Measurements from ENCODE around the gene SCIMP. TPM values are rescaled to one million over a fixed set of nuclear protein-coding genes. Genes with fewer than 3 reads are reported as not detected.
A peak's percentile ranks its signal among the peaks of the same experiment; 100 is the strongest.

SCIMP gene
- total and polyA plus RNA-seq, 7 experiments from 2014 or later: 0.33 to 24.8 (median 1.4) TPM; not detected in 1

DNA sequence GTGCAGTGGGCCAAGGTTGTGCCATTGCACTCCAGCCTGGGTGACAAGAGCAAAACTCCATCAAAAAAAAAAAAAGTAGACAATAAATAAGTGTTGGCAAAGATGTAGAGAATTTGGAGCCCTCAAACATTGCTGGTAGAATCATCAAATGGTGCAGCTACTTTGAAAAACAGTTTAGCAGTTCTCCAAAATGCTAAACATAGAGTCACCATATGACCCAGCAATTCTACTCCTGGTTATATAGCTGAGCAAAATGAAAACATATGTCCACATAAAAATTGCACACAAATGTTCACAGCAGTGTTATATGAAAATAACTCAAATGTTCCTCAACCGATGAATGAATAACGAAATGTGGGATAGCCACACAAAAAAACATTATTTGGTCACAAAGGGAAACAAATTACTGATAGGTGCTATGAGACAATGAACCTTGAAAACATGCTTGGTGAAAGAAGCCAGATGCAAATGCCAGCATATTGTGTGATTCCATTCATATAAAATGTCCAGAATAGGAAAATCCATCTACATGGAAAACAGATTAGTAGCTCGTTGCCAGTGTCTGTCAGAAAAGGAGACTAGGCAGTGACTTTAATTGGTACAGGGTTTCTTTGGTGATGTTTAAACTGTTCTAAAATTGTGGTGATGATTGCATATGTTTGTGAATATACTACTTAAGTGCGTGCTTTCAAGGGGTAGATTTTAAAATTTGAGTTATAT is 34.7 kb upstream of the SCIMP start:
- no peaks in the 10 kb centered on the region for H3K27me3 Mint-ChIP-seq
- CTCF ChIA-PET: no interaction called here
- POLR2A ChIA-PET: interaction anchor here (0.8 kb wide), 1 partner anchor 13 kb away, joined by 3 read pairs; the partner anchor contains the start of gene RABEP1

GRCh38 chr17:5264893-5265292 is 30.2 kb upstream of the SCIMP start:
- no peaks in the 10 kb centered on the region for H3K4me1 ChIP-seq (ENCODE audit: control insufficient read depth in 2 of 2, insufficient read depth in 2 of 2, low read length in 2 of 2)
- no peak overlapping the region for H3K4me3 Mint-ChIP-seq
- no peak overlapping the region for H3K4me3 ChIP-seq (ENCODE audit: low read length)
- H3K27me3 ChIP-seq (ENCODE audit: control insufficient read depth in 2 of 2, insufficient read depth in 2 of 2, low read length in 2 of 2): no peaks in the 10 kb centered on the region
- H3K36me3 Mint-ChIP-seq: no peaks in the 10 kb centered on the region
- ChIA-PET CTCF (no interaction called here), POLR2A (no interaction called here)
- H3K9me3 Mint-ChIP-seq: peaks cover 0 to 4% (median 0%) of the 10 kb centered on the region in 11 donors
- no peaks in the 10 kb centered on the region for H3K9me3 ChIP-seq (ENCODE audit: control insufficient read depth in 2 of 3, low read length in 3 of 3)
- H3K27ac ChIP-seq (ENCODE audit: low read depth, low read length): no peak overlapping the region
- ATAC-seq (no peak), DNase-seq (no peak)
- H3K4me1 Mint-ChIP-seq: peaks cover 0 to 7% (median 0%) of the 10 kb centered on the region in 7 donors
- H3K27me3 Mint-ChIP-seq: no peaks in the 10 kb centered on the region
- no peak overlapping the region for H3K27ac Mint-ChIP-seq
- H3K36me3 ChIP-seq (ENCODE audit: control insufficient read depth in 2 of 3, insufficient read depth in 3 of 3, low read length in 3 of 3): no peaks in the 10 kb centered on the region
- intact Hi-C loops (cut with micrococcal nuclease): no loop called here

More for the DNA sequence above, 34.7 kb upstream of the SCIMP start:
- Mint-ChIP-seq H3K4me1 (peaks cover 0 to 7% (median 0%) of the 10 kb centered on the region in 7 donors), H3K36me3 (no peaks in the 10 kb centered on the region), H3K27ac (no peak overlapping the region), H3K9me3 (no peaks in the 10 kb centered on the region), H3K4me3 (no peak overlapping the region)
- no peaks in the 10 kb centered on the region for H3K4me1 ChIP-seq (ENCODE audit: control insufficient read depth in 2 of 2, insufficient read depth in 2 of 2, low read length in 2 of 2)
- ATAC-seq: no peak
- no peaks in the 10 kb centered on the region for H3K27me3 ChIP-seq (ENCODE audit: control insufficient read depth in 2 of 2, insufficient read depth in 2 of 2, low read length in 2 of 2)
- H3K36me3 ChIP-seq (ENCODE audit: control insufficient read depth in 2 of 3, insufficient read depth in 3 of 3, low read length in 3 of 3): no peaks in the 10 kb centered on the region
- intact Hi-C loops (cut with micrococcal nuclease): no loop called here
- H3K27ac ChIP-seq (ENCODE audit: low read depth, low read length): no peak overlapping the region
- no peak overlapping the region for H3K4me3 ChIP-seq (ENCODE audit: low read length)
- no peaks in the 10 kb centered on the region for H3K9me3 ChIP-seq (ENCODE audit: control insufficient read depth in 2 of 3, low read length in 3 of 3)
- no peak for DNase-seq

GRCh38 chr17:5263441-5263840 is 28.8 kb upstream of the SCIMP start:
- peaks cover 0 to 7% (median 0%) of the 10 kb centered on the region in 7 donors for H3K4me1 Mint-ChIP-seq
- H3K27me3 Mint-ChIP-seq: no peaks in the 10 kb centered on the region
- Histone ChIP-seq H3K27ac (ENCODE audit: low read depth, low read length) (no peak overlapping the region), H3K4me1 (ENCODE audit: control insufficient read depth in 2 of 2, insufficient read depth in 2 of 2, low read length in 2 of 2) (no peaks in the 10 kb centered on the region), H3K9me3 (ENCODE audit: control insufficient read depth in 2 of 3, low read length in 3 of 3) (no peaks in the 10 kb centered on the region), H3K4me3 (ENCODE audit: low read length) (no peak overlapping the region), H3K27me3 (ENCODE audit: control insufficient read depth in 2 of 2, insufficient read depth in 2 of 2, low read length in 2 of 2) (no peaks in the 10 kb centered on the region), H3K36me3 (ENCODE audit: control insufficient read depth in 2 of 3, insufficient read depth in 3 of 3, low read length in 3 of 3) (no peaks in the 10 kb centered on the region)
- no peak overlapping the region for H3K27ac Mint-ChIP-seq
- H3K4me3 Mint-ChIP-seq: no peak overlapping the region
- POLR2A ChIA-PET: no interaction called here
- DNase-seq (no peak), ATAC-seq (no peak)
- H3K36me3 Mint-ChIP-seq: no peaks in the 10 kb centered on the region
- intact Hi-C loops (cut with micrococcal nuclease): no loop called here
- CTCF ChIA-PET: interaction anchor here (0.7 kb wide), 1 partner anchor 323 kb away, joined by 3 read pairs; no protein-coding TSS in a partner anchor
- peaks cover 0 to 4% (median 0%) of the 10 kb centered on the region in 11 donors for H3K9me3 Mint-ChIP-seq

- H3K36me3 ChIP-seq (ENCODE audit: control insufficient read depth in 2 of 3, insufficient read depth in 3 of 3, low read length in 3 of 3): no peaks in the 10 kb centered on the region
- Mint-ChIP-seq H3K27me3 (no peaks in the 10 kb centered on the region), H3K4me1 (peaks cover 0 to 7% (median 0%) of the 10 kb centered on the region in 7 donors), H3K27ac (no peak overlapping the region), H3K4me3 (no peak overlapping the region), H3K36me3 (no peaks in the 10 kb centered on the region), H3K9me3 (peaks cover 0 to 4% (median 0%) of the 10 kb centered on the region in 11 donors)
- ChIA-PET CTCF (no interaction called here), POLR2A (no interaction called here)
- H3K9me3 ChIP-seq (ENCODE audit: control insufficient read depth in 2 of 3, low read length in 3 of 3): no peaks in the 10 kb centered on the region
- no peaks in the 10 kb centered on the region for H3K27me3 ChIP-seq (ENCODE audit: control insufficient read depth in 2 of 2, insufficient read depth in 2 of 2, low read length in 2 of 2)
- intact Hi-C loops (cut with micrococcal nuclease): no loop called here
- H3K4me3 ChIP-seq (ENCODE audit: low read length): no peak overlapping the region
- ATAC-seq (no peak), DNase-seq (no peak)
- no peak overlapping the region for H3K27ac ChIP-seq (ENCODE audit: low read depth, low read length)
- H3K4me1 ChIP-seq (ENCODE audit: control insufficient read depth in 2 of 2, insufficient read depth in 2 of 2, low read length in 2 of 2): no peaks in the 10 kb centered on the region
Measured at GRCh38 chr17:5262416-5262991, 27.8 kb upstream of the SCIMP start.

DNA sequence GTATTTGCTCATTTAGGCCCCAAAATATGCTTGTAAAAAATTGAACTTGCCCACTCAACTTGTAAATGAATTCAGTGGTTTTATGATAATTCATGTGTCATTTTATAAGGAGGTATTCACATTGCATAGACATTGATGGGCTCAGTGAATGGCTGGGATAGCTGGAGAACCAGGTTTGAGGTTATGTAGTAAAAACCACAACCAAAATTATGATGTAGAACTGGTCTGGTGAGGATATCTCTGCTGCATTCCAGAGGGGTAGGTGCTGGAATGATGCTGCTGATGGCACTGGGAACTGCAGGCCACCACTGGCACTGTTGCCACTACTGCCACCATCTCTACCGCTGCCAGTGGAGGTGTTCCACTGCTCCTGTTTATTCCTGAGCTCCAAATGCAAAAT is 25.9 kb upstream of the SCIMP start:
- Histone ChIP-seq H3K4me3 (ENCODE audit: low read length) (no peak overlapping the region), H3K4me1 (ENCODE audit: control insufficient read depth in 2 of 2, insufficient read depth in 2 of 2, low read length in 2 of 2) (no peaks in the 10 kb centered on the region), H3K27ac (ENCODE audit: low read depth, low read length) (no peak overlapping the region), H3K9me3 (ENCODE audit: control insufficient read depth in 2 of 3, low read length in 3 of 3) (no peaks in the 10 kb centered on the region), H3K27me3 (ENCODE audit: control insufficient read depth in 2 of 2, insufficient read depth in 2 of 2, low read length in 2 of 2) (no peaks in the 10 kb centered on the region), H3K36me3 (ENCODE audit: control insufficient read depth in 2 of 3, insufficient read depth in 3 of 3, low read length in 3 of 3) (no peaks in the 10 kb centered on the region)
- DNase-seq: no peak
- no peaks in the 10 kb centered on the region for H3K27me3 Mint-ChIP-seq
- H3K4me1 Mint-ChIP-seq: peaks cover 0 to 9% (median 0%) of the 10 kb centered on the region in 7 donors
- no peak overlapping the region for H3K27ac Mint-ChIP-seq
- no peaks in the 10 kb centered on the region for H3K36me3 Mint-ChIP-seq
- intact Hi-C loops (cut with micrococcal nuclease): no loop called here
- no peak overlapping the region for H3K4me3 Mint-ChIP-seq
- ATAC-seq: no peak
- ChIA-PET CTCF (no interaction called here), POLR2A (interaction anchor here (1.2 kb wide), 1 partner anchor 21 kb away, joined by 4 read pairs; no protein-coding TSS in a partner anchor)
- H3K9me3 Mint-ChIP-seq: peaks cover 0 to 4% (median 0%) of the 10 kb centered on the region in 11 donors

DNA sequence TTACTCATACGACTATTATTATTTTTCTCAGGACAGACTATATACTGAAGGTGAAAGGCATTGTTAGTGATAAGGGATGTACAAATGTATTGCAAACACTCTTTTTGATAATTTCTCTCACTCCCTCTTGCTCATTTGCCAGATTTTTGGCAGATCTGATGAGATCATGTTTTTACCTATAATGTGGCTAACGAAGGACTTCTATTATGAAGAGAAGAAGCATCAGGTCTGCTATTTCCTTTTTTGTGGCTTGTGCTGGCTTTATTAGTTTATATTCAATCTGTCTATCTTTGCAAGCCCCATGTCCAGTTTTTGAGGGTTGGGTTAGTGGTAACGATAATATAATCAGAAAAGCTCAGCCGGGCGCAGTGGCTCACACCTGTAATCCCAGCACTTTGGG is 22.5 kb upstream of the SCIMP start:
- Histone ChIP-seq H3K27me3 (ENCODE audit: control insufficient read depth in 2 of 2, insufficient read depth in 2 of 2, low read length in 2 of 2) (no peaks in the 10 kb centered on the region), H3K4me1 (ENCODE audit: control insufficient read depth in 2 of 2, insufficient read depth in 2 of 2, low read length in 2 of 2) (peaks cover 0 to 7% of the 10 kb centered on the region in 2 donors), H3K9me3 (ENCODE audit: control insufficient read depth in 2 of 3, low read length in 3 of 3) (no peaks in the 10 kb centered on the region), H3K4me3 (ENCODE audit: low read length) (no peak overlapping the region), H3K36me3 (ENCODE audit: control insufficient read depth in 2 of 3, insufficient read depth in 3 of 3, low read length in 3 of 3) (no peaks in the 10 kb centered on the region), H3K27ac (ENCODE audit: low read depth, low read length) (no peak overlapping the region)
- peak overlapping the region in 1 of 9 donors; percentile 46 for H3K27ac Mint-ChIP-seq
- intact Hi-C loops (cut with micrococcal nuclease): no loop called here
- no peak for DNase-seq
- no peaks in the 10 kb centered on the region for H3K27me3 Mint-ChIP-seq
- ATAC-seq: no peak
- H3K36me3 Mint-ChIP-seq: peaks cover 0 to under 1% (median 0%) of the 10 kb centered on the region in 5 donors
- ChIA-PET CTCF (no interaction called here), POLR2A (no interaction called here)
- no peaks in the 10 kb centered on the region for H3K9me3 Mint-ChIP-seq
- H3K4me3 Mint-ChIP-seq: no peak overlapping the region
- H3K4me1 Mint-ChIP-seq: peaks cover 5 to 16% (median 14%) of the 10 kb centered on the region in 7 donors
